GM21825 (cell line): ENCODE data around the gene TMOD1.
A peak's percentile ranks its signal among the peaks of the same experiment; 100 is the strongest.

Experiments
- ATAC-seq: cut with Tn5 transposase; IDR thresholded peaks from one replicate; pipeline ENCODE4 v1.9.1; 2021; ENCODE audit warnings: mild to moderate bottlenecking, moderate library complexity; ENCODE audit not compliant: unreplicated experiment

TMOD1 gene

DNA sequence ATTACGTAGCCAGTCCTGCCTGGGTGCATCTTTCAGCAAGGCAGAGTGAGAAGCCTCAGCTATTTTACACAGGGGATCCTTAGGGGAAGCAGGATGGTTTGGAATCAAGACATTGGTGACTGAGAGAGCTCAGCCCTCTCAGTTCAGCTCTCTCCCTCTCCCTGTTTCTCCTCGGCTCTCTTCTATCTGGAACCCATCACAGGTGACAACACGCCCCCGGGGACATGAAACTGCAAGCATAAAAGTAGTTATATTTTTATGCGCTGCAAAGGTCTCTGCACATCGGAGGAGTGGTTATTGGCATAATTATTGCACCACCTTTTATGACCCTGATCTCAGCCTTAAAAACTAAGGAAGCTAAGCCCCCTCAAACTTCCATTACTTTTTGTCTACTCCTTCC lies 14.2 kb downstream of the TMOD1 start:
- ATAC-seq, result no peak

DNA sequence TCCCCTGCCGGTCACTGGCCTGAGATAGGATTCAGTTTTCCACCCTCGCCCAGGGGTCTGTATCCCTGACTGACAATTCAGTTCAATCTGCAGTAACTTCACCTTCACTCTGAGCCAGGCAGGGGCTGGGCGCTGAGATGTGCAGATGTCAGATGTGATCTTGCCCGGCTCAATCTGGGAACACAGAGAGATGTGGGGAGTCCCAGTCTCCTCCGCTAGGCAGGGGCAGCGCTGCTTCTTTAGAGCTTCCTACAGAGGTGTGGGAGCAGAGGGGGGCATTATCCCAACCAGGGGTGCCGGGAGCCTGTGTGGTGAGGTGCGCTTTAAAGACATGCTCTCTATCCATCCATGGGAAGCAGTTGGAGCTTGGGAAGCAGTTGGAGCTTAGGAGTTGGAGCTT lies 14.6 kb downstream of the TMOD1 start:
- no peak for ATAC-seq

DNA sequence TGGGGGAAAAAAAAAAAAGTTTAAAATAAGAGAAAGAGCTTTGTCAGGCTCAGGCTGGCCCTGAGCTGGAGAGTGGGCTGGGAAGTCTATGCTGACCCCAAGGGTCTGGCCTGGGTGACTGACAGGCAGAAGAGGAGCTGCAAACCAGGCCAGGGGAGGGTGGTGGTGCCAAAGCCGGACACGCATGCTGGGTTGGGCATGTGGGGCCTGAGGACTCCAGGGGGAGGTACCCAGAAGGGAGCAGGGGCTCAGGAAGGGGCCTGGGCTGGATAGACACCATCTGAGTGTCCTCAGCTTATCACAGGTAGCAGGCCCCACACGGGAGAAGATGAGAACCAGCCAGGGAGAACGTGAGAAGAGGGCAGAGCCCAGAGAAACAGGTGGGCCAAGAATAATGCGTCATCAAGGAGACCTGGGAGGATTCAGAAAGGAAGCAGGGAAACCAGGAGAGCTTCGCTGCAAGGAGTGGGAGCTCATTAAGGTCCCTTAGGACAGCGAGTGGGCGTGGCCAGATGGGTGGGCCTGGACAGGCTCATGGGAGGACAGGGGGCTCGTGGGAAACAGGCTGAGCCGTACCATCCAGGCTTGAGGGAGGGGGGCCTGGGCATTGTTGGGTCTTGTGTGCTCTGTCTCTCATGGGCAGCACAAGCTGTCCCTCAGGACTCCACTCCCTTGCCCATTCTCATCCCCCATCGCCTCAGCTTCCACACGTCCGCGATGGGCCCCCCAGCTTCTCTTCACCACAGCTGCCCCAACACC lies 16.0 kb downstream of the TMOD1 start:
- ATAC-seq, result no peak

DNA sequence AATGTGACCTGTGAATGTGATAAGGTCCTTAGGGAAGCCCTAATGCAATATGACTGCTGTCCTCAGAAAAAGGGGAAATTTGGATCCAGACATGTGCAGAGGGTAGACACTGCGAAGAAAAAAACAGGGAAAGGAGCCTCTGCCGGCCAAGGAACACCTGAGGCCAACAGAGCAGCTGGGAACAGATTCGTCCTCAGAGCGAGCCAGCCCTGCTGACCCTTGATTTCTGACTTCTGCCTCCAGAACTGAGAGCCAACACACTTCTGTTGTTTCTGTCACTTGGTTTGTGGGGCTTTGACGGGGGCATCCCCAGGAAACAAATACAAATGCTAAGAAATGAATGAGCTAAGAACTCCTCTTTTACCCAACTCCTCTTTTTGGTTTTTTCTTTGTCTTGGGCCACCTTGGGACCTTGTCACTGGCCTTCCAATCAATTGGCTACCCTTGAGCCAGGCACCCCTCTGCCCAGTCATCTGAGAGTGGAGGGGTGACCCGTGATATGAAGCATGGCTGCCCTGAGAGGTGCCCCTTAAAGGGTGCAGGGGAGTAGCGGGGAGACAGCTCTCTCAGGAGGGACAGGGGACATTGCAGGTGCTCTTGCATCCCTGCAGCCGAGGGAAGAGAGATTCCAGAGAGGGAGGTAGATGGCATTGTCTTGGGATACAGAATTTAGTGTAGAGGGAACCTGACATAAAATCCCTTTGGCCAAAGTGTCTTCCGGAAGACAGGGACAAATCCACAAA lies 16.9 kb downstream of the TMOD1 start:
- no peak for ATAC-seq

DNA sequence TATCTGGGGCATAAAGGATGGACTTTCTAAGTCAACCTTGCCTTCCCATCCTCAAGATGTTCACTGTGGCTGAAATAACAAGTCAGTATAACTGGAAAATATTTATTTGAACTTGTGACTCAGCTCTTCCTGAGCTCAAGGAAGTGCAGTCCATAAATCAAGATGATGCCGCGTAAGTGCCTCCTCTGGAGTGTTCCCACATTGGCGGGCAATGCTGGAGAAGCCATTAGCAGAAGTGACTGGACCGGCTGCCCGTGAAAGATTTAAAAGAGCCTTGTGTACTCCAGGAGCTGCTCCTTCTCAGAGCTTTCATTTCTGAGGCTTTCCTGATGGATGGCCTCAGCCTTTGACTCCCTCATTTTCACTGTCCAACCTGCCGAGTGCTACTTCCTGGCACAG lies 17.4 kb downstream of the TMOD1 start:
- no peak for ATAC-seq

DNA sequence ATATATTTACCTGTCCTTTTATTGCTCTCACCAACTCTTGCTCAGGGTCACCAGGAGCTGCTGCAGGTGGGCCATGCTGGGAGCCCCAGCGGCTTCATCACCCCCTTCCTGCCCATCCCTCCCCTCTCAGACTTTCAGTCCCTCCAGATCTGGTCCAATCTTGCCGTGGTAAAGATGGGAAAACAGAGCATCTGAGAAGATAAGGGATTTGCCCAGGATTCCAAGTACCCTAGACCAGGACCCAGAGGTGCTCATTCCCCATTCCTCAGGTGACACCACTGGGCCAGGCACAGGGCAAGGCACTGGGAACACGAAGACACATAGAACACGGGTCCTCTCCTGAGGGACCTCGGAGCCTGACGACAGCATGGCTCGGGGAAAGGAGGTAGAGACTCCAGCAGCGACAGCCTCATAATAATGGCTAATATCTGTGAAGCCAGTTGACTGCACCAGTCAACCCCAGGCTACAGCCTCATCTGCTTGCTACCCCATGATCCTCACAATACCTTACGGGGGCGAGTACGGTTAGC lies 18.0 kb downstream of the TMOD1 start:
- ATAC-seq, result no peak

DNA sequence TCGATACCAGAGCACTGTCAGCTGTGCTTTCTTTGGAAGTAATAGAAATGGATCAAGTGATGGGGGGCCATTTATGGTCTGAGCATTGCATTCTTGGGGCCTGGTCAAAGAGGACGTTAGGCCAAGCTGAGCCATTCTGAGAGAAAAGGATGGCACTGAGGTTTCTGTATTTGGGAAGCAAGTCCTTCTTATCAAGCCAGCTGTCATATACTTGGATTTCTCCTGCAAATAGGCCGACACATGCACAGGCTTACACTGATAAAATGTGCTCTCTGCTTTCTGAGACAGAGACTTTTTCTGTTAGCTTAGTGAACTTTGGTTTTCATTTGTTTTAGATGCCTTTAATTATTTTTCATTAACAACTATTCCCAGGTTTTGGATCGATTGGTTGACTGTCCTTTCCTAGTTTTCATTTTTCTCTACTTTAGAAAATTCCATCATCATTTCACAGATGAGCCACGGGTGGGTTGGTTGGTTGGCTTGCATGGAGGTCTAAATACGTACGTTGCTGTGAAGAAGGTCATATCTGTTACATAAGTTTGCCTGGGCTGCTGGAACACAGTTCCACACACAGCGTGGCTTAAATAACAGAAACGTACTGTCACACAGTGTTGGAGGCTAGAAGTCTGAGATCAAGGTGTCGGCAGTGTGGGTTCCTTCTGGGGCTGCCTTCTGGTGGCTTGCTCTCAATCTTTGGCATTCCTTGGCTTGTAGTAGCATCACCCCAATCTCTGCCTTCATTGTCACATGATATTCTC lies 20.3 kb downstream of the TMOD1 start:
- ATAC-seq, result no peak

DNA sequence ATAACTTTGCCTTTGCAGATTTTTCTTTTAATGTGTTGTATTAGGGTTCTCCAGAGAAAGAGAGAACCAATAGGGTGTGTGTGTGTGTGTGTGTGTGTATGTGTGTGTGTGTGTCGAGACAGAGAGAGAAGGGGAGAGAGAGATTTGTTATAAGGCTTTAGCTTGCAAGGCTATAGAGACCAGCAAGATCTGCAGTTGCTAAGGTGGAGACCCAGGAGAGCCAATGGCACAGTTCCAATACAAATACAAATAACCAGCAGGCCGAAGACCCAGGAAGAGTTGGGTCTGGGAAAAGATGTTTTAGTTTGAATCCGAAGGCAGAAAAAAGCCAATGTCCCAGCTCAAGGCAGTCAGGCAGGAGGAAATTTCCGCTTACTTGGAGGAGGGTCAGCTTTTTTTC lies 23.0 kb downstream of the TMOD1 start:
- ATAC-seq, result no peak

DNA sequence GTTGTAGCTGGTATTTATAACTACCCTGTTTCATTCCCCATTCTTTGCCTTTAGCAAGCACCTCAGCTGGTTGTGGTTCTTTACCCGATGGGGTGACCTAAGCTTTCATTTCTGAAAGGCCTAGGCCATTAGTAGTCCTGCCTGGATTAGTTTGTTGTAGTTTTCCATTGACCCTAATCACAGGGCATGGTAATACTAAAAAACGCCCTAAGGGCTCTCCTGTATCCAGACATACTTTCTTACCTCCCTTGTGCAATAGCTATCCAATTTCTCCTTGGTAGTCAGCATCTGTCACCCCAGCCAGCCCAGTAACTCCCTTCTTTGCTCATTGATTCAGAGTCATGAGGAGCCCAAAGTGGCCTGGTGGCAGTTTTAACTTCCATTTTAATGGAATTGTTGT lies 24.0 kb downstream of the TMOD1 start:
- ATAC-seq, result no peak

DNA sequence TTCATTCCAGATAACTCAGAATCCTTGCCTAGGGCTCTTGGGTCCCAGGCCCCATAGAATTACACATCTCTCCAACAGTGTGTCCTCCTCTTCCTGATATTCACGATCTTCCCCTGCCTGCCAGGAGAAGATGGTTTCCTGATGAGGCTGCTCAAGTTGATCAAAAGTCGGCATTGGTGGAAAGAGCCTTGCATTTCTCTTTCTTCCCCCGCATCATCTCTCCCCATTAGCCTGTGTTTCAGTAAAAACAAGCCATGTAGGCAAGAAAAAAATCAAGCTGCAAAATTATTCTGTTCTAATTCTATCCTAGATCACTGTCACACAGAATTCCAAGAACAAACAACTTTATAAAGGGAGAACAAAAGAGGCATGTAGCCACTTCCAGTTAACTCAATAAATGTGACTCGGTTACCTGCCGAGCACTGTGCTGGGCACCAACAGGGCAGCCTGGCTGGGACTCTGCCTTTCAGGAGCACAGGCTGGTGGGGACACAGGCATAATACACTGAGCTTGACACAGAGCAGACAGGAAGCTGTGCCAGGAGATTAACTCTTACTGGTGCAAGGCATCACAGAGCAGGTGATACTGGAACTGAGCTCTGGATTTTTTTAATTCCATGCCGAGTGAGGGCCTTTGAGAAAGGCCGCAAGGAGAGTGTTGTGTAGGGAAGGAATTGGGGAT lies 25.6 kb downstream of the TMOD1 start:
- no peak for ATAC-seq

DNA sequence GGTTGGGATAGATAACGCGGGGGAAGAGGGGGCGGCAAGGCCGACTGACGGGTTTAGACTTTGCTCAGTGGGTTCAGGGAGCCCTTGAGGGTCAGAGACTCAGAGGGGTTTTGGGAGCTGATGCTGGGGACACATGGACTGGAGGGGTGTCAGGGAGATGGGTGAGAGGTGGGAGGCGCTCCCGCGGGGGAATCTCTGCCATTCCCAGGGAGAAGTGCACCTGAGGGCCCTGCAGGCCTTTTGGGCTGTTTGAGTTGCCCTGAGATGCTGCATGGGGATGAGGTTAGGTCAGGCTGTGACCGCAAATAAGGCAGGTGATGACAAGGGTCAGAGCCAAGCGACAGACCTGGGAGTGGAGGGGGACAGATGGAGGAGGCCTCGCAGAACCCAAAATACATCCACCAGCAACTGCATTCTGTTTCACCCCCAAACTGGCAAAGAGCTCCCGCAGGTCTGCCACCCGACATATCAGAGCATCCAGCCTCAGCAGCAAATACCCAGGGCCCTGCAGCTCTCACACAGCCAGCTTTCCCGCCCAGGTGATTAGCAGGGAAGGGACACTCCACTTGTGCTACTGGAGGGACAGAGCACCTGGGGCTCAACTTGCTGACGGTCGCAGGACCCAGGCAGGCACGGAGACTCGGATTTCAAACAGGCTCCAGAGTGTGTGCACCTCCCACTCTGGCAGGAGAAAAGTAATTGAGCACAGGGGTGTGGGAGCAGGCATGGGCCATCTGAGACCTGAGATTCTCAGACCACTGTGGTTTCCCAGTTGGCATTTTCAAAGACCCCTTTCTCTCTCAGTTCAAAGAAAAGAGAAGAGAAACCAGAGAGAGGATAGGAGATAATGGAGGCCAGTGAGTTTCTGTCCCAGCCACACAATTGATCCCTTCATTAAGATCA lies 26.4 kb downstream of the TMOD1 start:
- no peak for ATAC-seq

DNA sequence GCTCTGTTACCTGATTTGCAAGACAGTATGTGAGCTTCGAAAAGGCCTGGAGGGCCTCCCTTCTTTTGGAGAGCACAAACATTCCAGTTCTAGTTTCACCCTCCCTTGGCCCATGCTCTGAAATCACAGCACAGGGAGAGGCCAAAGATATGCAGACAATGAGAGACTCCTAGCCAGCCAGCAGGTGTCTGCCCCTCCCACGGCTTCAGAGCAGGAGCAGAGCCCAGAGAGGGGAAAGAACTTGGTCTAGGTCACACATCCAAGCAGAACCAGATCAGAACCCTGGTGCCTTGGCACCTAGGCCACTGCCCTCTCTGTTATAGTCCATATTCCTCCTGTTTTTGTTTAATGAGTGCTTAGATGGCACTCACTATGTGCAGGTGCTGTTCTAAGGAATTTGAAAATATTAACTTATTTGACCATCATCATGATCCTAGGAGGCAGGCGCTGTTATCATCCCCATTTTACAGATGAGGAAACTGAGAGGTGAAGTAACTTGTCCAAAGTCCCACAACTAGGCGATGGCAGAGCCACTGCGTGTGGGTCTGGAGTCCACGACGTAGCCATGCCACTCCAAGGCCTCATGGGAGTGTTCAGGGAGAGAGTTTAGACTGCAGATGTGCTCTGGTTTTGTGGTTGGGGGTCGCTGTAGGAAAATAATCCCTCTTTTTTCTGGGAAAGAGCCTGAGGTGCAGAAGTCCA lies 27.2 kb downstream of the TMOD1 start:
- no peak for ATAC-seq

DNA sequence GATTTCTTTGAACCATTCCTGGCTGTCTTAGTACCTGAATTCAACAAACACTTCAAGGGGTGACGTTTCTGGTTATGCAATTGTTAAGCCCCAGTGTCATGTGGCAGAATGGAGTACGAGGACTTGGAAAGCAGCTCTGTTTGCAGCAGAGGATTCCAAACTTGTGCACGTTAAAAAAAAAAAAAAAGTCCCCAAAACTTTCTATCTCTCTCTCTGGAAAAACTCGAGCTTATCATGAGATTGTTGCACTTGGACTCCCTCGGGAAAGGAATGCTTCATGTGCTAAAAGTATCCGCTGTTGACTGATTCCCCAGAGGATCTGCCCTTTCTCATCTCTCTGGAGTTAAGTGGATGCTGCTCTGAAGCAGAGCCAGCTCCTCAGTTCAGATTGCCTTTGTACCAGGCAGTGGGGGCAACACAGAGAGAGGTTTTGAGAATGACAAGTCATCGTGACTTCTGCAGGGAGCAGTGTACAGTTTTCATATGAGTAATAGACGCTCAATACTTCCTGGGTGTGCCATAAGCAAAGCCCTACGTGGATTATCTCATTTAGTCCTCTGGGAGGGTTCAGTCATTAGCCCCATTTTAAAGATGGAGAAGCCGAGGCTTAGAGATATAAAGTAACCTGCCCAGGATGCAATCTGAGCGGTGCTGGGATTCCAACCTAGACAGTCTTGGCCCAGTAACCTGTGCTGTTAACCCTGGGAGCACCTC lies 28.1 kb downstream of the TMOD1 start:
- ATAC-seq, result peak; percentile 55

DNA sequence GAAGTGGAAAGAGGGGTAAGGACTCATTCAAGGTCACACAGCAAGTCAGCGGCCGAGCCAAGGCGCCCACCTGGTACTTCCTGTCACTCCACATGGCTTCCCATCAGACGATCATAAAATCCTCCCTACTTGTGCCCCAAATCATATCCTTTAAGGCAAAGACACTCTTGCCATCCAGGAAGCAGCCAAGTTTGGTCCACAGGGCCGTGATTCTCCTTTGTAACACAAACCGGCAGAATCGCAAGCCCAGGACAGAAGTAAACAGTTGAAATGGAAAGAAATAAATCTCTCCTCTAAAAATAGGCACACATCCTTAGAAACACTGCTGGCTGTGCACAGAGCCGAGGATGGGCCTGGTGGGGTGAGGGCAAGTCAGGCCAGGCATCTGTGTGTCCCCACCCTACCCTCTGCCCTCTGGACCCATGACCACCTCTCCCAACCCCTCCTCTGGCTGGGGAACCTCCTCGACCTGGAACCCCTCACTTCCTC lies 30.5 kb downstream of the TMOD1 start:
- ATAC-seq, result no peak

DNA sequence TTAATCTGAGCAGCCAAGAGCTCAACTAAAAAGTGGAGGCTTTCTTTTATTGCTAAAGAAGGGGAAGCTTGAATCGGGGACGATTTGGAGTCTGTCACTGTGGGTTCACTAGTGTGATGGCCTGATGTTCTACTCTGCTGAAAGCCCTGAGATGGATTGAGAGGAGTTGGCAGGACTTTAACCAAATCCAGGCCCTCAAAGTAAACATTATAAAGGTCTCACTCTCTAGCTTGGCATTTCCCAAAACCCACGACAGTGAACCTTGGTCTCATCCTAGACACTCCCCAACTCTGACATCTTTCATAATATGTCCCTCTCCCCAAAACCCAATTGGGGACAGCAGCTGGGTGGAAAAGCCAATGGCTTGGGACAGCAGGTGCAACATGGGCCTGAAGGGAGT lies 32.7 kb downstream of the TMOD1 start:
- ATAC-seq, result no peak

DNA sequence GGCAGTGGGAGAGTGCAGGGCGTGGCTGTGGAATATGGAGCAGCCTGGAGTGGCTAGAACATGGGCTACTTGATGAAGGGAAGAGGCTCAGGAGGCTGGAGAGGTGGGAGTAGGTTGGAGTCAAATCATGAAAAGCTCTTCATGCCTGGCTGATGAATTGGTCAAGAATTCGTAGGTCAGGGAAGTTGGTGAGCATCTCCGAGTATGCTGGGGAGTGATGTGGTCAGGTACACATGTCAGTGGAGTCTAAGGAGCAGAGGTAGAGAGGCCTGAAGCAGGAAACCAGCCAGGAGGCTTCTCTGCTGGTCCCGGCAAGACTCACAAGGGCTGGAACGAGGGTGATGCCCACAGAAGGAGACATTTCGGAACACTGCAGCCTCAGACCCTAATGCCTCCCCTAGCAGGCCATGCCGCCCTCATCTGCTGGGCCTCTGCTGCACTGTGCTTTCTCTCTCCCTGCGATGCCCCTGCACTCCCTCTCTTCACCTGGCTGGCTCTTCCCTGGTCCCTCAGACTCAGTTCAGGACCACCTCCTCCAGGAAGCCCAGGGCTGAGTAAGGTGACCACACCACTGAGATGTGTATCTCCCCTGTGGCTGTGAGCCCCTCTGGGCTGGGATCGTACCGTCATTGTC lies 33.6 kb downstream of the TMOD1 start:
- ATAC-seq, result no peak

DNA sequence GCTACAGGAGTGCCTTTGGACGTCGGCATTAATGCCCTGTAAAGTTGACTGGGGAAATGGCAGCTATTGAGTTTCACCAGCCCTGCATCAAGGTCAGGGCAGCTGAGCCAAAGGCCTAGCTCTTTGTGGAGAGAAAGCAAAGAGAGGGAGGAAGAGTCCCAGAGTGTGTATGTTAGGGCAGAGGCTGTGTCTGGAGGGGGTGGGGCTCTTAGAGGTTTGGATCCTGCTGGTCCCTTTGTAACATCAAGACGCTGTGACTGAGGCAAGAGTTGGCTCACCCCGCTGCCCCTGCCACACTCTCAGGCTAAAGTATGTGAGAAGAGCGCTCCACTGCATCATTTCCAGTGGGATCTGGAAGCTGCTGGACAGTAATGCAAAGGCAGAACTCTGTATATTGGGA lies 34.3 kb downstream of the TMOD1 start:
- no peak for ATAC-seq

DNA sequence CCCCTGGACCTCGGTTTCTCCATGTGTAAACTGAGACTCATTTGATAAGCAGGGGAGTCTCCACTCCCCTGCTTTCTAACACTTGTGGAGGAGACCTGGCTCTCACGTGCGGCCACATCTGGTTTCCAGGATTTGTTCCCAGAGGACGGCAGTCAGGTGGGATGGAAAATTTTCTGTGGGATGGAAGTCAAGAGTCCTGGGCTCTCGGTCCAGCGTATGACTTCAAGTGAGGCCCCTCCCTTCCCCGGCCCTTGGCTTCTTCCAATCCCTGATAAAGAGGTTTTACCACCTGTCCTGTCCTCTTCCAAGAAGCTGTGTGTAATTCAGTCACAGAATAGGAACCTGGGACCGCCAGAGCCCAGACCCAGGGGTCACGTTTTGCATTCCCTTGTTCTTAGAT lies 35.0 kb downstream of the TMOD1 start:
- no peak for ATAC-seq
